ENCODE results near the gene SLC22A17. TPM values are rescaled to one million over a fixed set of nuclear protein-coding genes. Genes with fewer than 3 reads are reported as not detected.

Gene SLC22A17
- total and polyA plus RNA-seq, 4 donors = 5.4 to 27.3 (median 9.7) TPM

DNA sequence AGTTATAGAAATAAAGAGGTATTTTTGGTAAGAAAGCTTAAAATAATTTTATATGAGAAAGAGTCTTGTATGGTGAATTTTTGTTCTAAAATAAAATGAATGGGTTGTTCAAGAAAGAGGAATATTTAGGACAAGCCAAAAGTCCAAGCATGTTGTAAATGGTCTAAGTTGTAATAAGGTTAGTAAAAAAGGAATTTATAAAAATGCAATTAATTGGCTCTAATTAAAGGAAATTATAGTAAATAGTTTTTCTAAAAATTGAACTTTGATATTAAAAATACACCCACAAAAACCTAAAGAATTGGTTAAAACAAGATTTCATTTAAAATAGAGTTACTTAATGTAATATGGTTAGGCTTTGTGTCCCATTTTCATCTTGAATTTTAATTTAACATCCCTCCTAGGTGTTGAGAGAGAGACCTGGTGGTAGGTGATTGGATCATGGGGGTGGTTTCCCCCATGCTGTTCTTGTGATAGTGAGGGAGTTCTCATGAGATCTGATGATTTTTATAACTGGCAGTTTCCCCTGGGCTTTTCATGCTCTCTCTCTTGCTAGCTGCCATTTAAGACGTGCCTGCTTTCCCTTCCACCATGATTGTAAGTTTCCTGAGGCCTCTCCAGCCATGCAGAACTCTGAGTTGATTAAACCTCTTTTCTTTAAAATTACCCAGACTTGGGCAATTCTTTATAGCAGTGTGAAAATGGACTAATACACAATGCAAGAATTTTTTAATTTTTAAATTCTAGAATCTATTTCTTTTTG is 13.0 kb downstream of the SLC22A17 start:
- Histone ChIP-seq H3K4me3 (no peak overlapping the region), H3K4me1 (ENCODE audit: control insufficient read depth in 5 of 5, insufficient read depth in 5 of 5, low read length in 5 of 5) (no peaks in the 10 kb centered on the region), H3K9ac (ENCODE audit: insufficient read depth in 1 of 2, low read length in 2 of 2) (no peak overlapping the region), H3K27me3 (ENCODE audit: control insufficient read depth in 3 of 3, insufficient read depth in 3 of 3, low read length in 2 of 3) (no peaks in the 10 kb centered on the region), H3K9me3 (ENCODE audit: control insufficient read depth in 4 of 4, insufficient read depth in 3 of 4, low read length in 3 of 4) (no peaks in the 10 kb centered on the region), H3K27ac (ENCODE audit: low read depth in 1 of 2, low read length in 1 of 2) (no peak overlapping the region), H3K36me3 (ENCODE audit: control insufficient read depth in 4 of 4, insufficient read depth in 4 of 4, low read length in 4 of 4) (no peaks in the 10 kb centered on the region)
- WGBS, 2 donors = 85 to 87% methylated on average over 1 of the region's 1 CpG
- no peak for DNase-seq
- TF ChIP-seq, protein P1, sequence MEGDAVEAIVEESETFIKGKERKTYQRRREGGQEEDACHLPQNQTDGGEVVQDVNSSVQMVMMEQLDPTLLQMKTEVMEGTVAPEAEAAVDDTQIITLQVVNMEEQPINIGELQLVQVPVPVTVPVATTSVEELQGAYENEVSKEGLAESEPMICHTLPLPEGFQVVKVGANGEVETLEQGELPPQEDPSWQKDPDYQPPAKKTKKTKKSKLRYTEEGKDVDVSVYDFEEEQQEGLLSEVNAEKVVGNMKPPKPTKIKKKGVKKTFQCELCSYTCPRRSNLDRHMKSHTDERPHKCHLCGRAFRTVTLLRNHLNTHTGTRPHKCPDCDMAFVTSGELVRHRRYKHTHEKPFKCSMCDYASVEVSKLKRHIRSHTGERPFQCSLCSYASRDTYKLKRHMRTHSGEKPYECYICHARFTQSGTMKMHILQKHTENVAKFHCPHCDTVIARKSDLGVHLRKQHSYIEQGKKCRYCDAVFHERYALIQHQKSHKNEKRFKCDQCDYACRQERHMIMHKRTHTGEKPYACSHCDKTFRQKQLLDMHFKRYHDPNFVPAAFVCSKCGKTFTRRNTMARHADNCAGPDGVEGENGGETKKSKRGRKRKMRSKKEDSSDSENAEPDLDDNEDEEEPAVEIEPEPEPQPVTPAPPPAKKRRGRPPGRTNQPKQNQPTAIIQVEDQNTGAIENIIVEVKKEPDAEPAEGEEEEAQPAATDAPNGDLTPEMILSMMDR (IDR thresholded peaks at IDR 0.05; ENCODE audit: control extremely low read depth, extremely low read depth) = no peak
- no peak for ATAC-seq (ENCODE audit: insufficient read depth, low FRiP score)

DNA sequence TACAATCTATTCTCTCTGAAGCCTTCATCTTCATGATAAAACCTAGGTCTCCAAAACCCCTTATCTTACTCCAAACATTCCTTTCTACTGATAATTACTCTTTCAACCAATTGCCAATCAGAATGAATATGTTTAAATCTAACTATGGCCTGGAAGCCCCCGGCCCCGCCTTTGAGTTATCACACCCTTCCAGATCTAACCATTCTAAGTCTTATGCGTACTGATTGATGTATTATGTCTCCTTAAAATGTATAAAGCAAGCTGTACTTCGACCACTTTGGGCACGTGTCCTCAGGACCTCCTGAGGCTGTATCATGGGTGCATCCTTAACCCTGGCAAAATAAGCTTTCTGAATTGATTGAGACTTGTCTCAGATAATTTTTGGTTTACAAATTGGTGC is 17.1 kb downstream of the SLC22A17 start:
- TF ChIP-seq, protein P1 (IDR thresholded peaks at IDR 0.05; ENCODE audit: control extremely low read depth, extremely low read depth) = no peak
- WGBS, 2 donors = 89 to 92% methylated on average over 5 of the region's 5 CpGs
- no peak overlapping the region for H3K27ac ChIP-seq (ENCODE audit: low read depth in 1 of 2, low read length in 1 of 2)
- no peak overlapping the region for H3K4me3 ChIP-seq
- H3K9me3 ChIP-seq (ENCODE audit: control insufficient read depth in 4 of 4, insufficient read depth in 3 of 4, low read length in 3 of 4) = no peaks in the 10 kb centered on the region
- DNase-seq (no peak), ATAC-seq (ENCODE audit: insufficient read depth, low FRiP score) (no peak)
- no peak overlapping the region for H3K9ac ChIP-seq (ENCODE audit: insufficient read depth in 1 of 2, low read length in 2 of 2)
- H3K36me3 ChIP-seq (ENCODE audit: control insufficient read depth in 4 of 4, insufficient read depth in 4 of 4, low read length in 4 of 4) = no peaks in the 10 kb centered on the region
- no peaks in the 10 kb centered on the region for H3K27me3 ChIP-seq (ENCODE audit: control insufficient read depth in 3 of 3, insufficient read depth in 3 of 3, low read length in 2 of 3)
- no peaks in the 10 kb centered on the region for H3K4me1 ChIP-seq (ENCODE audit: control insufficient read depth in 5 of 5, insufficient read depth in 5 of 5, low read length in 5 of 5)

DNA sequence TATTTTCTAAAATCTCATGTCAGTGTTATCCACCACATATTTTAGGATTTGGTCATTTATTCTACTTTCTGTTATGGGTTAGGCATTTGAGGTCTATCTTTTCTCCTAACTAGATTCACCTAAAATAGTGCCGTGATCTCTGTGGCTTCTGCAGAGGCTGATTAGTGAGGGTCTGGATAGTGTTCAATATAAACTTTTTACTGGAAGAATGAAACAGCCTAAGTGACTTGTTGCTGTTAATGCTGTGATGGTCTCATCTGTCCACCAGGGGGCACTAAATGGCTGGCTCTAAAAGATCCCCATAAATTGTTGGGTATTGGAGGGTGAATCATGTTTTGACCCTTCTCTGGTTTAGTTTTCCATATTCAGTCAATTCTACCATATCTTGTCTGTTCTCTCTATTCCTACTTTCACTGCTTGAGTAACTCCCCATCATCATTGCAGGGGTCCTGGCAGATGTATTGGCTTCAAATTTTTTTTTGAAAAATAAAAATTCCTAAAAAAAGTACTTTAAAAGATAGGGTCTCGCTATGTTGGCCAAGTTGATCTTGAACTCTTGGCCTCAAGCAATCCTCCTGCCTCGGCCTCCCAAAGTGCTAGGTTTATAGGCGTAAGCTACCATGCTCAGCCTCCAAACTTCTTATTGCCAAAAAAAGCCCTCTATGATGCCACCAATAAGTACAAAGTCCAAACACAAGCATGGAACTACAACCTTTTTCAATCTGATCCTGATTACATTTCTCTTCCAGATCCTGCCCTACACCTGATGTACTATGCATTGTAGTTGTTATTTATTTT is 24.5 kb downstream of the SLC22A17 start:
- peak; percentile 75 to 89 (median 85) for DNase-seq
- Histone ChIP-seq H3K9me3 (ENCODE audit: control insufficient read depth in 4 of 4, insufficient read depth in 3 of 4, low read length in 3 of 4) (no peaks in the 10 kb centered on the region), H3K27me3 (ENCODE audit: control insufficient read depth in 3 of 3, insufficient read depth in 3 of 3, low read length in 2 of 3) (no peaks in the 10 kb centered on the region), H3K4me1 (ENCODE audit: control insufficient read depth in 5 of 5, insufficient read depth in 5 of 5, low read length in 5 of 5) (peaks cover 0 to under 1% (median 0%) of the 10 kb centered on the region in 5 donors), H3K27ac (ENCODE audit: low read depth in 1 of 2, low read length in 1 of 2) (no peak overlapping the region), H3K9ac (ENCODE audit: insufficient read depth in 1 of 2, low read length in 2 of 2) (no peak overlapping the region), H3K36me3 (ENCODE audit: control insufficient read depth in 4 of 4, insufficient read depth in 4 of 4, low read length in 4 of 4) (peaks cover 14 to 19% (median 15%) of the 10 kb centered on the region in 4 donors), H3K4me3 (no peak overlapping the region)
- WGBS, 2 donors = 41 to 45% methylated on average over 4 of the region's 4 CpGs
- ATAC-seq (ENCODE audit: insufficient read depth, low FRiP score) = peak; percentile 84
- TF ChIP-seq, protein P1 (IDR thresholded peaks at IDR 0.05; ENCODE audit: control extremely low read depth, extremely low read depth) = peak; percentile 90
